ENCODE data around the gene ACOX2.
A peak's percentile ranks its signal among the peaks of the same experiment; 100 is the strongest.

The ACOX2 gene

DNA sequence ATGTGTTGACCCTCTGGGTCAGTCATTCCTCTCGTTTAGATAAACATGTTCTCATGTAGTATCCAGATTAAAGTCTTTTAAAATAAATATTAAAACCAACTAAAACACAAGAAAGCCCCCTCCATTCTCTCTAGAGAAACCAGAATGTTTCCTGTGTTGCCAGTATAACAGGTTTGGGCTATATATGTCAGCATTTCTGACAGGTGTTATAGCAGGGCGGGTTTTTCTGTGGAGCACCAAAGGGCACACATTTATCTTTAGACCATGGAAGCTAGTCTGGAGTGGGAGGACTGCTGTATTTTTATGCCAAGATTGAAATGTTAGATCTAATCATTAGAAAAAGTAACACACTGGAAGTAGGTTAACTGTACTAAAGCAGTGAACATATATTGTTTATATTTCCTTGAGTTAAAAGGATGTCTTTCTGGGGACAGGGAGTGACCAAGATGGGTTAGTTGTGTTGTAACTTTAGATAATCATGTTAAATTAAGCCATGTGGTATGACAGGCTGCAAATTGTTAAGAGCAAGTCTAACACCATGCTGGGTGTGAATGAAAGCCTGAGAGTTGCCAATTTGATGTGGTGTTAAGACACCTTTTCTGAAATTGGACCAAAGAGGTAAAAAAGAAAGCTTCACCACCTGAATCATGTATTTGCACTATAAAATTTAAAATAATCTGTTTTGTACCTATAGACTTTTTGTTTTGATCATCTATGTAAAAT lies 29.5 kb downstream of the ACOX2 start:
- no peak for DNase-seq (ENCODE audit: low read depth)

DNA sequence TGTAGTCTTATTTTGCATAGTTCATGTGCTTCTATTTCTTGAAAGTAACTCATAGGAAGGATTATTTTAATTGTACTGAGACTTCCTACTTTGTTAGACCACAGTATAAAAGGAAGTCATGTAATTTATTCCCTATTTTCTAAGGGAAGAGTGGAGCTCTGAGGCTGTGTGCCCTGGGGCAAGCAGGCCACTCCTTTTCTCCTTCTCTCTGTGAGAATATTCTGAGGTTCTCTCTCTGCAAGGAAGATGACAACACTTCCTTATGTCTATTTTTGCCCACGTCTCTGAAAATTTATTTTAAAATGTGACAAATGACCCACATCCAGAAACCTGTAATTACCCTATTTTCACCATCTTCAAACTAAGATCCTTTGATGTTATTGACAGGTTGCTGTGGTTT lies 34.1 kb downstream of the ACOX2 start:
- no peak for DNase-seq (ENCODE audit: low read depth)

DNA sequence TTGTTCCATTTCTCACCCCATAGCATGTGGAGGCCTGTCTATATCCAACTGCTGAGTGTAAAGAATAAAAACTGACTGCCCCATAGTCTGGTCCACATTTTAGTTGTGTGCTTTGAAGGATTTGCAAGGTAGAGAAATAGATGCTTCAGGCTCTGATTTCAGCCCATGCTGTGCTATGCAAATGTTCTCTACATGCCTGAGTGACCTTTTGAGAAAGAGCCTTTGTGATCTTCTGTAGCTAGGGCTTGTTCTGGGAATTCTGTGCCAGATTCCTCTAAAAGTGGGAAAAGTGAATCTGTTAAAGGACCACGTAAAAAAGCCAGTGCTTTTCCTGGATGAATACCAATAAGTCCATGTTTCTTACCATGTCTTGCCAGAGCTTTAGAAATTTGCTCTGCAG lies 39.9 kb downstream of the ACOX2 start:
- DNase-seq (ENCODE audit: low read depth), result no peak

GRCh38 chr3:58496206-58496857 lies 40.7 kb downstream of the ACOX2 start:
- DNase-seq (ENCODE audit: low read depth), result no peak

DNA sequence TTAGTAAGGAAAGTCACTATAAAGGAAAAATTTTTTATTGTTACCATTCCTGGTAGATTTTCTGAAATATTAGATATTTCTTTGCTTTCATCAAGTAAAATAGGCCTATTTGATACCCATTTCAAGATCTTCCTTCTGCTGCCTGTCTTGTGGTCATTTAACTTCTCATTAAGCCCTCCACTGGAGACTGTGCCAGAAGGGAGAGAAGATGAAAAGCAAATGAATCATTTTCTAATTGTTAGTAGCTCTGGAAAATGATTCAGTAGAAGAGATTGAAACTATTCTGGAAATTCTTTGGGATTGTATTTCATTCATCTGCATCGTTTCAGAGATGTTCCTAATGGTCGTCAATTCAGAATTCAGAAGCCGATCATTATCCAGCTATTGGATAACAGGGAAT lies 41.9 kb downstream of the ACOX2 start:
- no peak for DNase-seq (ENCODE audit: low read depth)

DNA sequence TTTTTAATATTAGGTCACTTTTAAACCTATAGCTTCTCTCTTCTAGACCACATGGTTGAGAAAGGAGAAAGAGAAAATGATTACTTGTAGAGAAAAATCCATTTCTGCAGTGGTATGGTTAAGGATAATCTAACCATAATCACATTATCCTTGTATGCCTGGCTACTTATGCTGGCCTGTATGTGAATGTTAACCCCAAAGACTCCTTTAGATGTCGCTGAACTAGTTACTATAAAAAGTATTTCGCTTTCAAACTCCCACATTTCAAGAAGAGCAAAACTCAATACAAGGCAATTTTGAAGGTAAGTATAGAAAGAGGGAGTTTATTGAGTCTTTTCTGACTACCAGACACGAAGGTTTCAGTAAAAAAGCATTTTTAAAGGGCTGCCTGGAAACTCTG lies 42.9 kb downstream of the ACOX2 start:
- no peak for DNase-seq (ENCODE audit: low read depth)

- DNase-seq (ENCODE audit: low read depth), result no peak
Observed at GRCh38 chr3:58492494-58492905, 44.5 kb downstream of the ACOX2 start.

- DNase-seq (ENCODE audit: low read depth), result peak; percentile 84
Observed at GRCh38 chr3:58491506-58492402, 45.2 kb downstream of the ACOX2 start, which contains the start of gene KCTD6. Gene KCTD6 (plus strand): TSS chr3:58492096. CDS start chr3:58498756, 6,660 bp downstream.

GRCh38 chr3:58490860-58491501 lies 46.0 kb downstream of the ACOX2 start:
- no peak for DNase-seq (ENCODE audit: low read depth)

DNA sequence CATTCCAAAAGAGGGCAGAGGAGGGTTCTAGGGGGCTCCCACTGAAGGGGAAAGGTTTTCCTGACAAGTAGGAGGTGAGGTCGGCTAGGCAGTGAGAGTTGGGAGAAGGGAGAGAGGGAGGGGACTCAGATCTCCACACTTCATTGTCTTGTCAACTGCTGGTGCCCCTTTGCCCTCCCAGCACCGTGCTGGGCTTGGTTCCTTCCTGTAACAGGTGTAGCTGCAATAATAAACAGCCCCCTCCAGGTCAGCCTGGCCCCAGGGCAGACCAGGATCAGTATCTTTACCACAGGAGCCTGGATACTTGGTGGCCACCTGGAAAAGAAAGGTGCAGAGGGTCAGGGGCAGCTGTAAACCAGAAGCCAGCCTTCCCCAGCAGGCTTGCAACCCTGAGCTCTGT lies 48.0 kb downstream of the ACOX2 start:
- no peak for DNase-seq (ENCODE audit: low read depth)

- DNase-seq (ENCODE audit: low read depth), result no peak
Observed at GRCh38 chr3:58487140-58487886, 49.7 kb downstream of the ACOX2 start.

DNA sequence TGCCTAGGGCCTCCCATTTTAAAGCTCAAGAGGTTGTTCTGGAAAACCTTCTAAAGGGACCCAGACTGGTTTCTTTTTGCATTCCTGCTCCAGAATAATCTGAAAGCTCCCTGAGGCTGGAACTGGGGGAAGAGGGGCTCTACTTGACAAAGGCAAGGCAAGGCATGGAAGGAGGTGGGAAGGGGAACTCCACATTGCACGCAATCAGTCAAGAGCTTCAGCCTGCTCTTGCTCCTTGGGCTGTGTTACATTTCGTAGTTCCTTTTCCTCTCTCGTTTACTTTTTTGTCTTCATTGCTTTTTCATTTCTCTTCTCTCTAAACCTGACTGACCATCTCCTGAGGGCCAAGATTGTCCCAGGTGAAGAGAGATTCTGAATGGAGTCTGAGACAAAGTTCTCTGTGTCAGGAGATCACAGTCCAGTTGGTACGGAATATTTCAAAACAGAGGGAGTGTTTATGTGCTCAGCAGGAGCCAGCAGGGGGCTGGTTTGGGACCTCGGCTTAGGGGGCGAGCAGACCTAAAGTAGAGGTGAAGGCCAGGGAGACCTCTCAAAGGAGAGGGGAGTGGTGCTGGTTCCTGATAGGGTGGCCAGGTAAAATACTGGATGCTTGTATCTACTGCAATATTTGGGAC lies 51.1 kb downstream of the ACOX2 start:
- DNase-seq (ENCODE audit: low read depth), result no peak

- no peak for DNase-seq (ENCODE audit: low read depth)
Observed at GRCh38 chr3:58484722-58485069, 52.3 kb downstream of the ACOX2 start.

DNA sequence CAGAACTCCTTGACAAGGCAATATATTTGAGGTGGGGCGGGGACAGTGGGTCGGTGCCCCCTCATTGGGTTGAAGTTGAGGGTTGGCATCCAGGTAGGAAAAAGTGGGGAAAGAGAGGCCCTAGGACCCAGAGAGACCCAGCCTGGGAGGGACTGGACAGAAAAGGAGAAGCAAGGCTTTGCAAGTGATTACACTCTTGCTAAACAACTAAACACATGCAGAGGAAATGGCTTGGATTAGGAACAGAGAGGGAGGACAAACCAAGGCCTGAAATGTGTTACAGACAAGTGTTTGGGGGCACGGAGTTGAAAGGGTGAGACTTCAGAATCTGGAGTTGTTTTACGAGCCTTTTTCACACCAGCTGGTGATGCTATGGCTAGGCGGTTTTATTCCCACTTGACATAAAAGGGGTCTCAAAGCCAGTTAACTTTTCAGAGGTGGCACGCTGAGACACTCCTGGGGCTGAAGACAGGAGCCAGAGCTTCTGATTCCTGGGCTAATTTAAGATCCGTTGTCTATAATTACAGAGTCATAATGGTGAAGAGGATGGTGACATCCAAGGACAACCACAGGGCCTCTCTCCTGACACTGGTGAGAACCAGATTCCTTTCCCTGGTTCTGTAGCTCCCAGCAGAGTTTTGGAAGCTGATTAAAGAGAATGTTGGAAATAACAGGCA lies 52.8 kb downstream of the ACOX2 start:
- no peak for DNase-seq (ENCODE audit: low read depth)

GRCh38 chr3:58482917-58483636 lies 53.9 kb downstream of the ACOX2 start:
- no peak for DNase-seq (ENCODE audit: low read depth)

GRCh38 chr3:58480309-58480708 lies 56.7 kb downstream of the ACOX2 start:
- DNase-seq (ENCODE audit: low read depth), result no peak

DNA sequence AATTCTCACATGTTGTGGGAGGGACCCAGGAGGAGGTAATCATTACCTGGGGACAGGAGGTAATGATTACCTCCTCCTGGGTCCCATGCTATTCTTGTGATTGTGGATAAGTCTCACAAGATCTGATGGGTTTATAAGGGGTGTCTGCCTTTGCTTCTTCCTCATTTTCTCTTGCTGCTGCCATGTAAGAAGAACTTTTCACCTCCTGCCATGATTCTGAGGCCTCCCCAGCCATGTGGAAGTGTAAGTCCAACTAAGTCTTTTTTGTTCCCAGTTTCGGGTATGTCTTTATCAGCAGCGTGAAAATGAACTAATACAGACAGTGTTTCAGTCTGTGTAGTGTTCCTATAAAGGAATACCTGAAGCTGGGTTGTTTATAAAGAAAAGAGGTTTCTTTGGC lies 58.2 kb downstream of the ACOX2 start:
- DNase-seq (ENCODE audit: low read depth), result no peak

DNA sequence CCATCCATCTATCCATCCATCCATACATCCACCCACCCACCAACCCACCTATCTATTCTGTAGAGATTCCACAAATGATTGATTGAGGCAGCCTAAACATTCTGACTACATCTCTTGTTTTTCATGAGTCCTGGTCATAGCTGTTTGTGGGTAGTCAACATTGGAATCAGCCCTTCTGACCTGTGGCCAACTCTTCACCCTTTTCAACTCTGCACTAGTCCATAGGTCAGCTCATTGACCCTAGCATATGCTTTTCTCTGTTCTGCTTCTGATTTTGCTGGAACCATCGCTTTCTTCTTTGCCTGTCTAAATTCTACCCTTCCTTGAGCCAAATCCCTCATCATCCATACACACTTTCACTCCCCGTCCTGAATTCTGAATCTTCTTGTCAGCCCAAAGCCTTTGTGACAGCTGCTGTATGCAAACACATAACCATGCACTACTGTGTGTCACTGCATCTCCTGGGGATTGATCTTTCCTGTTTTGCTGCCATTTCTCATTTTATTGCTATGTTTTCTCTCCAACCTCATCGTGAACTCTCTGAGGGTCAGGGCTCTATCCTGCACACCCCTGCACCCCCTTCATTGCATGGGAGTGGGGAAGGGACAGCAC lies 61.9 kb downstream of the ACOX2 start:
- no peak for DNase-seq (ENCODE audit: low read depth)

- DNase-seq (ENCODE audit: low read depth), result no peak
Observed at GRCh38 chr3:58474348-58474911, 62.6 kb downstream of the ACOX2 start.

All from CMK (cell line).